DND-41 (cell line): ENCODE data around the gene AMER1.

ENCODE experiments used
- EZH2 ChIP-seq: IDR thresholded peaks from 3 replicates; pipeline ENCODE4 v1.6.1; 2012; ENCODE audit warnings: borderline replicate concordance, low read depth, mild to moderate bottlenecking, moderate library complexity, low read length, inconsistent platforms; ENCODE audit not compliant: severe bottlenecking
- TF ChIP-seq, protein P1 (sequence below): IDR thresholded peaks from 2 replicates; pipeline ENCODE4 v1.5.1; 2012; ENCODE audit warnings: borderline replicate concordance, low read length, moderate library complexity, mild to moderate bottlenecking; ENCODE audit not compliant: poor library complexity, severe bottlenecking; ENCODE audit errors: extremely low read depth

DNA sequence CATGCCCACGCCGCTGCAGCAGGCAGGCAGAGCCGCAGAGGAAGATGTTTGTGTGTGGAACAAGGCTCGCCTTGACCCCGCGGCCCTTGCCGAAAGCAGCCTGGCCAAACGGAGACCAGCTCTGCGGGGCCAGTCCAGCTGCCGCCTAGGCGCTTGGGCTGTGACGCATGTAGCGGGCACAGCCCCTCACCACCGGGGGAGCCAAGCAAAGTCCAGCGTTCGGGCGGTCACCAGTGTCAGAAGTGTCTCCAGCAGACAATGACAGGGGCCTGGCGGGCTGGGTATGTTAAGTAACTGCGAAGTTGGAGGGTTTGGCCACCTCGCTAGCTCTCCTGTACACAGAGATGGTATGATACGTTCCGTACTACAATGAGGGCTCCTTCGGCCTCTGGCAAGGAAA lies 1.3 kb downstream of the AMER1 start:
- TF ChIP-seq, protein P1, sequence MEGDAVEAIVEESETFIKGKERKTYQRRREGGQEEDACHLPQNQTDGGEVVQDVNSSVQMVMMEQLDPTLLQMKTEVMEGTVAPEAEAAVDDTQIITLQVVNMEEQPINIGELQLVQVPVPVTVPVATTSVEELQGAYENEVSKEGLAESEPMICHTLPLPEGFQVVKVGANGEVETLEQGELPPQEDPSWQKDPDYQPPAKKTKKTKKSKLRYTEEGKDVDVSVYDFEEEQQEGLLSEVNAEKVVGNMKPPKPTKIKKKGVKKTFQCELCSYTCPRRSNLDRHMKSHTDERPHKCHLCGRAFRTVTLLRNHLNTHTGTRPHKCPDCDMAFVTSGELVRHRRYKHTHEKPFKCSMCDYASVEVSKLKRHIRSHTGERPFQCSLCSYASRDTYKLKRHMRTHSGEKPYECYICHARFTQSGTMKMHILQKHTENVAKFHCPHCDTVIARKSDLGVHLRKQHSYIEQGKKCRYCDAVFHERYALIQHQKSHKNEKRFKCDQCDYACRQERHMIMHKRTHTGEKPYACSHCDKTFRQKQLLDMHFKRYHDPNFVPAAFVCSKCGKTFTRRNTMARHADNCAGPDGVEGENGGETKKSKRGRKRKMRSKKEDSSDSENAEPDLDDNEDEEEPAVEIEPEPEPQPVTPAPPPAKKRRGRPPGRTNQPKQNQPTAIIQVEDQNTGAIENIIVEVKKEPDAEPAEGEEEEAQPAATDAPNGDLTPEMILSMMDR: no peak
- TF ChIP-seq EZH2: no peak
